ENCODE measurements around the gene DEK.
A peak's percentile ranks its signal among the peaks of the same experiment; 100 is the strongest.

DEK gene

GRCh38 chr6:18185624-18186023 lies 78.7 kb downstream of the DEK start:
- no peak overlapping the region for H3K4me3 ChIP-seq (ENCODE audit: low read depth, low read length)
- TF ChIP-seq POLR2A (IDR thresholded peaks at IDR 0.05; ENCODE audit: extremely low read depth, insufficient read length) (no peak), CTCF (IDR thresholded peaks at IDR 0.05; ENCODE audit: low read depth, low read length) (no peak), MAX (IDR thresholded peaks at IDR 0.05; ENCODE audit: low read depth, low read length) (no peak), MYC (IDR thresholded peaks at IDR 0.05; ENCODE audit: low read depth, low read length) (no peak)
- DNase-seq (ENCODE audit: low read depth): no peak

- no peak for TF ChIP-seq CTCF (IDR thresholded peaks at IDR 0.05; ENCODE audit: low read depth, low read length)
- TF ChIP-seq POLR2A (IDR thresholded peaks at IDR 0.05; ENCODE audit: extremely low read depth, insufficient read length): no peak
- TF ChIP-seq MYC (IDR thresholded peaks at IDR 0.05; ENCODE audit: low read depth, low read length): no peak
- no peak overlapping the region for H3K4me3 ChIP-seq (ENCODE audit: low read depth, low read length)
- no peak for DNase-seq (ENCODE audit: low read depth)
These were observed 80.6 kb downstream of the DEK start for GRCh38 chr6:18183766-18184165.

GRCh38 chr6:18182568-18182967 lies 81.8 kb downstream of the DEK start:
- TF ChIP-seq MAX (IDR thresholded peaks at IDR 0.05; ENCODE audit: low read depth, low read length): no peak
- TF ChIP-seq MYC (IDR thresholded peaks at IDR 0.05; ENCODE audit: low read depth, low read length): no peak
- TF ChIP-seq CTCF (IDR thresholded peaks at IDR 0.05; ENCODE audit: low read depth, low read length): no peak
- TF ChIP-seq POLR2A (IDR thresholded peaks at IDR 0.05; ENCODE audit: extremely low read depth, insufficient read length): no peak
- no peak overlapping the region for H3K4me3 ChIP-seq (ENCODE audit: low read depth, low read length)

GRCh38 chr6:18179770-18180356 lies 84.5 kb downstream of the DEK start:
- DNase-seq (ENCODE audit: low read depth): peak; percentile 16
- TF ChIP-seq MAX (IDR thresholded peaks at IDR 0.05; ENCODE audit: low read depth, low read length) (no peak), CTCF (IDR thresholded peaks at IDR 0.05; ENCODE audit: low read depth, low read length) (no peak), POLR2A (IDR thresholded peaks at IDR 0.05; ENCODE audit: extremely low read depth, insufficient read length) (no peak), MYC (IDR thresholded peaks at IDR 0.05; ENCODE audit: low read depth, low read length) (no peak)

More at GRCh38 chr6:18182568-18182967, 81.8 kb downstream of the DEK start:
- DNase-seq (ENCODE audit: low read depth): no peak

GRCh38 chr6:18178960-18179615 lies 85.2 kb downstream of the DEK start:
- no peak for TF ChIP-seq CTCF (IDR thresholded peaks at IDR 0.05; ENCODE audit: low read depth, low read length)
- no peak for TF ChIP-seq MYC (IDR thresholded peaks at IDR 0.05; ENCODE audit: low read depth, low read length)
- TF ChIP-seq POLR2A (IDR thresholded peaks at IDR 0.05; ENCODE audit: extremely low read depth, insufficient read length): no peak
- TF ChIP-seq MAX (IDR thresholded peaks at IDR 0.05; ENCODE audit: low read depth, low read length): no peak
- no peak overlapping the region for H3K4me3 ChIP-seq (ENCODE audit: low read depth, low read length)
- DNase-seq (ENCODE audit: low read depth): no peak

More at GRCh38 chr6:18179770-18180356, 84.5 kb downstream of the DEK start:
- H3K4me3 ChIP-seq (ENCODE audit: low read depth, low read length): no peak overlapping the region
